Mesangial cell (primary cell): ENCODE measurements around the gene PTGER2. TPM values are rescaled to one million over a fixed set of nuclear protein-coding genes. Genes with fewer than 3 reads are reported as not detected.

Experiments
- total RNA-seq: library from RNA; depleted of rRNA; stranded (reverse); fragments of >200 nt; gene quantifications from 2 replicates; pipeline ENCODE4 v1.2.3, GENCODE V29; 2015

PTGER2 gene
- total RNA-seq, result 14.5 and 38.3 TPM in 2 replicates

GRCh38 chr14:52313903-52314594, at the start of gene PTGER2:
TSS of gene PTGER2 (plus strand) at chr14:52314312. CDS start at chr14:52314549, 237 bp downstream.

GRCh38 chr14:52267501-52268278, 46.4 kb upstream of the PTGER2 start, which contains the start of gene PTGDR:
TSS of gene PTGDR (plus strand) at chr14:52267698. CDS start at chr14:52267815, 117 bp downstream.

Other genes starting within 250 kb of the PTGER2 start
- gene NID2, start 245.3 kb upstream of the PTGER2 start, total RNA-seq, result 37.8 and 301 TPM in 2 replicates
- not detected in 2 replicates for gene PTGDR, start 46.6 kb upstream of the PTGER2 start, total RNA-seq
- gene TXNDC16, start 238.2 kb downstream of the PTGER2 start, total RNA-seq, result 3.6 and 5.5 TPM in 2 replicates
- 1.3 and 1.6 TPM in 2 replicates for gene GPR137C, start 238.5 kb downstream of the PTGER2 start, total RNA-seq